Thyroid gland (tissue), 4 donors: Measurements from ENCODE around the gene CACNG6. TPM values are rescaled to one million over a fixed set of nuclear protein-coding genes. Genes with fewer than 3 reads are reported as not detected.

Source experiments
- DNase-seq, 2 donors: peaks; one replicate each; pipeline ENCODE4 v3.0.0-alpha.2; 2019
- H3K27ac ChIP-seq, 3 donors: fragments of 200-600 bp; sonication (generic); 1 replicate in 2 of 3; 2 replicates in 1 of 3; pipeline ENCODE4 v1.5.1; 2016 to 2019; ENCODE audit warnings: mild to moderate bottlenecking in 1 of 3, moderate library complexity in 1 of 3
- H3K27me3 ChIP-seq: fragments of 200-600 bp; sonication (generic); one replicate; pipeline ENCODE4 v1.5.1; 2019
- H3K36me3 ChIP-seq, 2 donors: fragments of 200-600 bp; sonication (generic); one replicate each; pipeline ENCODE4 v1.5.1; 2016 to 2019
- H3K4me1 ChIP-seq, 2 donors: fragments of 200-600 bp; sonication (generic); one replicate each; pipeline ENCODE4 v1.5.1; 2017 to 2019
- H3K4me3 ChIP-seq, 3 donors: fragments of 200-600 bp; sonication (generic); replicated peaks in 1 of 3; 1 replicate in 2 of 3; 2 replicates in 1 of 3; pipeline ENCODE4 v1.5.1; 2016; ENCODE audit warnings: mild to moderate bottlenecking in 1 of 3
- H3K9me3 ChIP-seq: fragments of 200-600 bp; sonication (generic); one replicate; pipeline ENCODE4 v1.5.1; 2017
- POLR2A ChIP-seq, 2 donors: fragments of 450-650 bp; IDR thresholded peaks; one replicate each; pipeline ENCODE4 v1.6.1; 2017; ENCODE audit warnings: antibody characterized with exemption in 2 of 2, mild to moderate bottlenecking in 2 of 2, moderate library complexity in 1 of 2
- WGBS, 2 donors: methylation state at CpG; one replicate each; pipeline ENCODE4 v1.1.5; 2017; 5-methylcytosine and 5-hydroxymethylcytosine counted together
- intact Hi-C: fragments of 100-400 bp; cut with DNase I; formaldehyde crosslinking; loops from one replicate; pipeline ENCODE4 v1.15.1; 2023
- total RNA-seq, 4 donors: library from RNA; depleted of rRNA; stranded (reverse); fragments of >200 nt; gene quantifications; one replicate each; pipeline ENCODE4 v1.2.3, GENCODE V29; 2016
- TF ChIP-seq, protein P1 (sequence below), 6 experiments: fragments of 200-600 bp in 3 of 6; fragments of 450-650 bp in 3 of 6; sonication (generic) in 3 of 6; IDR thresholded peaks; one replicate each; pipeline ENCODE4 v1.5.1; 2016 to 2019; ENCODE audit warnings: antibody characterized with exemption in 6 of 6, mild to moderate bottlenecking in 2 of 6, inconsistent platforms in 1 of 6, moderate library complexity in 1 of 6

CACNG6 gene
- total RNA-seq, 4 donors from 2014 or later = not detected

DNA sequence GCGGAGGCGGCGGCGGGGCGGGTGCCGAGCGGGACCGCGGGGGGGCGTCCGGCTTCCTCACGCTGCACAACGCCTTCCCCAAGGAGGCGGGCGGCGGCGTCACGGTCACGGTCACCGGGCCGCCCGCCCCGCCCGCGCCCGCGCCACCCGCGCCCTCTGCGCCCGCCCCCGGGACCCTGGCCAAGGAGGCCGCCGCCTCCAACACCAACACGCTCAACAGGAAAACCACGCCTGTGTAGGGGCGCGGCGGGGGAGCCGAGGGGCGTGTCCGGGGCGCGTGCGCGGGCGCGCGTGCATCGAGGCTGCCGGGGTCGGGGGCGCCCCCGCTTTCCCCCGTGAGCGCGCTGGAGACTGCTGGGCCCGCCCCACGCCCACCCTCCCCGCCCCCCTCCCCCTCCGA lies 8.8 kb upstream of the CACNG6 start:
- intact Hi-C loops = no loop called here
- no CpG with 5 or more reads among the region's 61 CpGs for WGBS, 2 donors
- TF ChIP-seq, protein P1, sequence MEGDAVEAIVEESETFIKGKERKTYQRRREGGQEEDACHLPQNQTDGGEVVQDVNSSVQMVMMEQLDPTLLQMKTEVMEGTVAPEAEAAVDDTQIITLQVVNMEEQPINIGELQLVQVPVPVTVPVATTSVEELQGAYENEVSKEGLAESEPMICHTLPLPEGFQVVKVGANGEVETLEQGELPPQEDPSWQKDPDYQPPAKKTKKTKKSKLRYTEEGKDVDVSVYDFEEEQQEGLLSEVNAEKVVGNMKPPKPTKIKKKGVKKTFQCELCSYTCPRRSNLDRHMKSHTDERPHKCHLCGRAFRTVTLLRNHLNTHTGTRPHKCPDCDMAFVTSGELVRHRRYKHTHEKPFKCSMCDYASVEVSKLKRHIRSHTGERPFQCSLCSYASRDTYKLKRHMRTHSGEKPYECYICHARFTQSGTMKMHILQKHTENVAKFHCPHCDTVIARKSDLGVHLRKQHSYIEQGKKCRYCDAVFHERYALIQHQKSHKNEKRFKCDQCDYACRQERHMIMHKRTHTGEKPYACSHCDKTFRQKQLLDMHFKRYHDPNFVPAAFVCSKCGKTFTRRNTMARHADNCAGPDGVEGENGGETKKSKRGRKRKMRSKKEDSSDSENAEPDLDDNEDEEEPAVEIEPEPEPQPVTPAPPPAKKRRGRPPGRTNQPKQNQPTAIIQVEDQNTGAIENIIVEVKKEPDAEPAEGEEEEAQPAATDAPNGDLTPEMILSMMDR (IDR thresholded peaks at IDR 0.05) = no peak
- no peak for TF ChIP-seq POLR2A (IDR thresholded peaks at IDR 0.05)
- H3K36me3 ChIP-seq = no peaks in the 10 kb centered on the region
- DNase-seq = peak; percentile 13 to 24
- H3K4me3 ChIP-seq = no peak overlapping the region
- no peak overlapping the region for H3K27ac ChIP-seq
- H3K27me3 ChIP-seq = peaks cover 13% of the 10 kb centered on the region
- peaks cover 0 to 22% of the 10 kb centered on the region in 2 donors for H3K4me1 ChIP-seq
- no peaks in the 10 kb centered on the region for H3K9me3 ChIP-seq

- WGBS, 2 donors = 83 to 85% methylated on average over 24 of the region's 24 CpGs
- peaks cover 13% of the 10 kb centered on the region for H3K27me3 ChIP-seq
These were observed 7.8 kb upstream of the CACNG6 start for GRCh38 chr19:53983457-53984289.

GRCh38 chr19:53985863-53986262 lies 5.6 kb upstream of the CACNG6 start:
- no peak overlapping the region for H3K4me3 ChIP-seq
- no peak overlapping the region for H3K27ac ChIP-seq
- peaks cover 11% of the 10 kb centered on the region for H3K27me3 ChIP-seq
- TF ChIP-seq, protein P1 (IDR thresholded peaks at IDR 0.05) = no peak
- TF ChIP-seq POLR2A (IDR thresholded peaks at IDR 0.05) = no peak
- H3K9me3 ChIP-seq = no peaks in the 10 kb centered on the region
- H3K36me3 ChIP-seq = no peaks in the 10 kb centered on the region
- WGBS, 2 donors = 73 to 75% methylated on average over 6 of the region's 6 CpGs
- no peak for DNase-seq
- peaks cover 0 to 8% of the 10 kb centered on the region in 2 donors for H3K4me1 ChIP-seq
- intact Hi-C loops = no loop called here

More at GRCh38 chr19:53983457-53984289, 7.8 kb upstream of the CACNG6 start:
- no peak for TF ChIP-seq POLR2A (IDR thresholded peaks at IDR 0.05)
- TF ChIP-seq, protein P1 (IDR thresholded peaks at IDR 0.05) = no peak
- Histone ChIP-seq H3K9me3 (no peaks in the 10 kb centered on the region), H3K4me1 (peaks cover 0 to 14% of the 10 kb centered on the region in 2 donors), H3K4me3 (no peak overlapping the region), H3K36me3 (no peaks in the 10 kb centered on the region), H3K27ac (no peak overlapping the region)
- intact Hi-C loops = no loop called here
- DNase-seq = no peak

- TF ChIP-seq POLR2A (IDR thresholded peaks at IDR 0.05) = no peak
- TF ChIP-seq, protein P1 (IDR thresholded peaks at IDR 0.05) = no peak
- Histone ChIP-seq H3K4me1 (peaks cover 0 to 8% of the 10 kb centered on the region in 2 donors), H3K27me3 (peaks cover 19% of the 10 kb centered on the region), H3K36me3 (no peaks in the 10 kb centered on the region), H3K4me3 (no peak overlapping the region), H3K9me3 (no peaks in the 10 kb centered on the region), H3K27ac (no peak overlapping the region)
- 84 to 93% methylated on average over 6 of the region's 6 CpGs for WGBS, 2 donors
- DNase-seq = no peak
- intact Hi-C loops = no loop called here
These were observed 2.5 kb upstream of the CACNG6 start for GRCh38 chr19:53988981-53989380.
